ENCODE measurements around the gene FBXO31. TPM values are rescaled to one million over a fixed set of nuclear protein-coding genes. Genes with fewer than 3 reads are reported as not detected.

Gene FBXO31
- total RNA-seq, 2 donors from 2014 or later: 25.3 to 36.0 TPM

- Mint-ChIP-seq H3K36me3 (no peaks in the 10 kb centered on the region), H3K9me3 (no peaks in the 10 kb centered on the region), H3K27ac (no peak overlapping the region)
- ATAC-seq (no peak), DNase-seq (ENCODE audit: low spot score in 2 of 2) (no peak)
Measured at GRCh38 chr16:87333101-87333500, 50.5 kb downstream of the FBXO31 start.

- H3K9me3 Mint-ChIP-seq: no peaks in the 10 kb centered on the region
Measured at GRCh38 chr16:87332150-87332549, 51.4 kb downstream of the FBXO31 start.

GRCh38 chr16:87331241-87331801, 52.3 kb downstream of the FBXO31 start:
- H3K27ac Mint-ChIP-seq: no peak overlapping the region
- no peaks in the 10 kb centered on the region for H3K36me3 Mint-ChIP-seq
- DNase-seq (ENCODE audit: low spot score in 2 of 2) (no peak), ATAC-seq (no peak)
- no peaks in the 10 kb centered on the region for H3K9me3 Mint-ChIP-seq

More at GRCh38 chr16:87332150-87332549, 51.4 kb downstream of the FBXO31 start:
- Mint-ChIP-seq H3K27ac (peak overlapping the region in 1 of 2 donors; percentile 36), H3K36me3 (no peaks in the 10 kb centered on the region)
- no peak for ATAC-seq
- no peak for DNase-seq (ENCODE audit: low spot score in 2 of 2)

GRCh38 chr16:87330646-87331045, 52.9 kb downstream of the FBXO31 start:
- ATAC-seq: no peak
- peak overlapping the region in 1 of 2 donors; percentile 58 for H3K27ac Mint-ChIP-seq
- H3K9me3 Mint-ChIP-seq: no peaks in the 10 kb centered on the region
- DNase-seq (ENCODE audit: low spot score in 2 of 2): no peak
- H3K36me3 Mint-ChIP-seq: no peaks in the 10 kb centered on the region

GRCh38 chr16:87330257-87330624, 53.3 kb downstream of the FBXO31 start:
- no peak for ATAC-seq
- no peak for DNase-seq (ENCODE audit: low spot score in 2 of 2)
- Mint-ChIP-seq H3K9me3 (no peaks in the 10 kb centered on the region), H3K27ac (peak overlapping the region in 1 of 2 donors; percentile 35), H3K36me3 (no peaks in the 10 kb centered on the region)

GRCh38 chr16:87329436-87330256, 53.9 kb downstream of the FBXO31 start:
- ATAC-seq (no peak), DNase-seq (ENCODE audit: low spot score in 2 of 2) (no peak)
- peak overlapping the region; percentile 35 to 44 for H3K27ac Mint-ChIP-seq
- no peaks in the 10 kb centered on the region for H3K36me3 Mint-ChIP-seq
- H3K9me3 Mint-ChIP-seq: no peaks in the 10 kb centered on the region

- DNase-seq (ENCODE audit: low spot score in 2 of 2): no peak
Measured at GRCh38 chr16:87328846-87329245, 54.7 kb downstream of the FBXO31 start.

GRCh38 chr16:87327798-87328495, 55.6 kb downstream of the FBXO31 start:
- DNase-seq (ENCODE audit: low spot score in 2 of 2) (no peak), ATAC-seq (no peak)
- H3K36me3 Mint-ChIP-seq: no peaks in the 10 kb centered on the region

More at GRCh38 chr16:87328846-87329245, 54.7 kb downstream of the FBXO31 start:
- H3K36me3 Mint-ChIP-seq: no peaks in the 10 kb centered on the region
- ATAC-seq: no peak
- H3K27ac Mint-ChIP-seq: peak overlapping the region in 1 of 2 donors; percentile 27
- H3K9me3 Mint-ChIP-seq: no peaks in the 10 kb centered on the region

GRCh38 chr16:87326151-87326571, 57.4 kb downstream of the FBXO31 start:
- no peaks in the 10 kb centered on the region for H3K36me3 Mint-ChIP-seq
- H3K27ac Mint-ChIP-seq: peak overlapping the region; percentile 18 to 81
- DNase-seq (ENCODE audit: low spot score in 2 of 2) (no peak), ATAC-seq (no peak)
- H3K9me3 Mint-ChIP-seq: no peaks in the 10 kb centered on the region

More at GRCh38 chr16:87327798-87328495, 55.6 kb downstream of the FBXO31 start:
- Mint-ChIP-seq H3K9me3 (no peaks in the 10 kb centered on the region), H3K27ac (no peak overlapping the region)

GRCh38 chr16:87325423-87325858, 58.1 kb downstream of the FBXO31 start:
- Mint-ChIP-seq H3K27ac (no peak overlapping the region), H3K36me3 (no peaks in the 10 kb centered on the region), H3K9me3 (no peaks in the 10 kb centered on the region)
- DNase-seq (ENCODE audit: low spot score in 2 of 2): no peak
- ATAC-seq: no peak

GRCh38 chr16:87324411-87325275, 58.9 kb downstream of the FBXO31 start:
- Mint-ChIP-seq H3K36me3 (no peaks in the 10 kb centered on the region), H3K27ac (no peak overlapping the region), H3K9me3 (no peaks in the 10 kb centered on the region)
- peak in 1 of 2 donors; percentile 42 for DNase-seq (ENCODE audit: low spot score in 2 of 2)
- peak; percentile 64 to 73 for ATAC-seq

GRCh38 chr16:87323727-87324410, 59.7 kb downstream of the FBXO31 start:
- Mint-ChIP-seq H3K36me3 (peaks cover under 1% of the 10 kb centered on the region in 2 donors), H3K27ac (no peak overlapping the region), H3K9me3 (no peaks in the 10 kb centered on the region)
- DNase-seq (ENCODE audit: low spot score in 2 of 2): no peak
- ATAC-seq: no peak

GRCh38 chr16:87322833-87323726, 60.5 kb downstream of the FBXO31 start:
- ATAC-seq (no peak), DNase-seq (ENCODE audit: low spot score in 2 of 2) (no peak)
- no peaks in the 10 kb centered on the region for H3K9me3 Mint-ChIP-seq
- H3K27ac Mint-ChIP-seq: peak overlapping the region in 1 of 2 donors; percentile 50
- peaks cover 9% of the 10 kb centered on the region in 2 donors for H3K36me3 Mint-ChIP-seq

- no peak for DNase-seq (ENCODE audit: low spot score in 2 of 2)
Measured at GRCh38 chr16:87322360-87322759, 61.2 kb downstream of the FBXO31 start.

More at GRCh38 chr16:87322360-87322759, 61.2 kb downstream of the FBXO31 start:
- ATAC-seq: no peak
- Mint-ChIP-seq H3K9me3 (no peaks in the 10 kb centered on the region), H3K27ac (no peak overlapping the region), H3K36me3 (peaks cover 12 to 16% of the 10 kb centered on the region in 2 donors)

Measured in activated naive CD4-positive, alpha-beta T cell treated with anti-CD3 and anti-CD28 coated beads, Interleukin-2, amount 50 U/mL, for 72 hours (primary cell).